ENCODE data around the gene KERA.

The KERA gene, protein sequence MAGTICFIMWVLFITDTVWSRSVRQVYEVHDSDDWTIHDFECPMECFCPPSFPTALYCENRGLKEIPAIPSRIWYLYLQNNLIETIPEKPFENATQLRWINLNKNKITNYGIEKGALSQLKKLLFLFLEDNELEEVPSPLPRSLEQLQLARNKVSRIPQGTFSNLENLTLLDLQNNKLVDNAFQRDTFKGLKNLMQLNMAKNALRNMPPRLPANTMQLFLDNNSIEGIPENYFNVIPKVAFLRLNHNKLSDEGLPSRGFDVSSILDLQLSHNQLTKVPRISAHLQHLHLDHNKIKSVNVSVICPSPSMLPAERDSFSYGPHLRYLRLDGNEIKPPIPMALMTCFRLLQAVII

GRCh38 chr12:91057368-91058165 lies at the start of gene KERA:
Gene KERA (minus strand): TSS chr12:91058024. CDS start chr12:91056281, 1,743 bp downstream.
- Mint-ChIP-seq H3K36me3 (ENCODE audit: low read depth) (no peaks in the 10 kb centered on the region), H3K9me3 (no peaks in the 10 kb centered on the region), H3K27ac (no peak within 1 kb of the TSS), H3K27me3 (no peaks in the 10 kb centered on the region), H3K4me1 (ENCODE audit: low read depth) (no peaks in the 10 kb centered on the region), H3K4me3 (no peak within 1 kb of the TSS)
- DNase-seq, result no peak

DNA sequence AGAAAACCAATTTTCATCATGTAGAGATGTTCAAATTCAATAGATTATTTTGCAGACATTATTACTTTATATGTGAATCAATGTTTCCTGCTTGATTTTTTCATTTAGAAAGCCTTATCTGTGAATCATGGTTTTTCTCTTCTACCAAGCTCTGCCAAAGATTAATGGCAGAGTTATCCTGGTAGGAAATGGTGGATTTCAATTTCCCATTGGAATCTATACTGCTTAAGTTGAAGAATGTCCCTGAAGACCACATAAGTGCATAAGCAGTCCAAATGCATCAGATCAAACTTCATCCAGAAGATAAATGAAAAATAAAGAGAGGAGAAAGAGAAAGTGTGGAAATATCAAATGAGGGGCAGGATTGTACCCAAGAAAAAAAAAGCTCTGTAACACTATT lies 48.5 kb upstream of the KERA start:
- Mint-ChIP-seq H3K36me3 (ENCODE audit: low read depth) (no peaks in the 10 kb centered on the region), H3K4me3 (no peak overlapping the region), H3K4me1 (ENCODE audit: low read depth) (no peaks in the 10 kb centered on the region), H3K27me3 (peaks cover 11% of the 10 kb centered on the region), H3K27ac (no peak overlapping the region), H3K9me3 (no peaks in the 10 kb centered on the region)
- no peak for DNase-seq

DNA sequence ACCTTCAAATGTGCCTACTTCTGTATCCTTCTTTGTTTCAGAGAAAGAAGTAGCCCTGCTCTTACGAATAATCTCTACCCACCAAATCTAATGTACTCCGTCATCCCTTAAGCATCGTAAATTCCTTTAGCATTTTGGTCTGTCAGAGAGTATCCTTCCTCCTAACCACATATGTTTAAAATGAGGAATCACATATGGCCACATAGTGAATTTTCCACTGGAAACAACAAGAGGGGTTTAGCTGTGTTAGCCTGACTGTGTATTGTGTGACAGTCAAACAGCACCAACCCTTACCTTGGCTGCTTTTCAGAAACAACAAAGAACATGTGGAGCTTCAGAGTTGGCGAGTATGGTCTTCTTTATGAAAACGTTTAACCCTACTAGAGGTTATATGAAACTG lies 48.0 kb upstream of the KERA start:
- Mint-ChIP-seq H3K4me3 (no peak overlapping the region), H3K4me1 (ENCODE audit: low read depth) (no peaks in the 10 kb centered on the region), H3K9me3 (no peaks in the 10 kb centered on the region), H3K27me3 (peaks cover 11% of the 10 kb centered on the region), H3K27ac (no peak overlapping the region), H3K36me3 (ENCODE audit: low read depth) (no peaks in the 10 kb centered on the region)
- no peak for DNase-seq

GRCh38 chr12:91104812-91105466 lies 47.1 kb upstream of the KERA start:
- no peaks in the 10 kb centered on the region for H3K36me3 Mint-ChIP-seq (ENCODE audit: low read depth)
- DNase-seq, result no peak
- no peak overlapping the region for H3K4me3 Mint-ChIP-seq
- peaks cover 11% of the 10 kb centered on the region for H3K27me3 Mint-ChIP-seq
- no peaks in the 10 kb centered on the region for H3K9me3 Mint-ChIP-seq
- H3K4me1 Mint-ChIP-seq (ENCODE audit: low read depth), result no peaks in the 10 kb centered on the region
- H3K27ac Mint-ChIP-seq, result no peak overlapping the region

DNA sequence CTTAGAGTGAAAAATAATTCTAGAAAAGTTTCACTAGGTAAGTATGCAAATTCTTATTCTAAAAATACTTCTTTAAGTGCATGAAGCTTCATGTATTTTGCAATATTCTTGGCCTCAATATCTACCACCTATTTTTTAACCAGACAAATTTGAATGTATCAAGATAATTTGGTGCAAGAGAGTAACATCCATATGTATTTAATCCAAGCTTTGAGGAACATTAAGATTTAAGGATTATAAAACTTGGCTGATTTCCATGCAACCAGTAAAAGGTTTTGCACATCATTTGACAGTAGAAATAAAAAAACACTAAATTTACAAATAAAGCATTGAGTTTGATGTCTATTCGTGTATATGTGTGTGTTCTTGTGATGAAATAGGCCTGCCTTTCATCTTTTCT lies 45.8 kb upstream of the KERA start:
- no peak for DNase-seq
- H3K36me3 Mint-ChIP-seq (ENCODE audit: low read depth), result no peaks in the 10 kb centered on the region
- H3K27me3 Mint-ChIP-seq, result peaks cover 7% of the 10 kb centered on the region
- H3K4me1 Mint-ChIP-seq (ENCODE audit: low read depth), result no peaks in the 10 kb centered on the region
- H3K9me3 Mint-ChIP-seq, result no peaks in the 10 kb centered on the region
- no peak overlapping the region for H3K27ac Mint-ChIP-seq
- H3K4me3 Mint-ChIP-seq, result no peak overlapping the region

DNA sequence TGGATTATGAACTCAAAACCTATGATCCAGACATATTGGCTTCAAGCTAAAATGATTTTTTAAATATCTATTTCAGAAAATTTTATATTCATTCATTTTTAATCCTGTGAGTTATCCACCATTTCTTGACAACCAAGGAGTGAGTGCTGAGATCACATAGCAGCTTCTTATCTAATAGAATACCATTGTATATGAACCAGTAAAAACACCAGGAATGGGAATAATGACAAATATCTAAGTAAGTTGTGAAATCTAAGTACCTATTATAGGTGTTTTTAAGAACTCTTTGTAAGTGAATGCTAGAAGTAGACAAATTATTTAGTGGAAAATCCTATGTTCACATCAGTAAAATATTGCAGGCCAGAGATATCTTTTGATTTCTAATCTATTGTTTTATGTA lies 45.3 kb upstream of the KERA start:
- Mint-ChIP-seq H3K27me3 (peaks cover 6% of the 10 kb centered on the region), H3K27ac (no peak overlapping the region), H3K36me3 (ENCODE audit: low read depth) (no peaks in the 10 kb centered on the region), H3K9me3 (no peaks in the 10 kb centered on the region), H3K4me1 (ENCODE audit: low read depth) (no peaks in the 10 kb centered on the region), H3K4me3 (no peak overlapping the region)
- DNase-seq, result no peak

DNA sequence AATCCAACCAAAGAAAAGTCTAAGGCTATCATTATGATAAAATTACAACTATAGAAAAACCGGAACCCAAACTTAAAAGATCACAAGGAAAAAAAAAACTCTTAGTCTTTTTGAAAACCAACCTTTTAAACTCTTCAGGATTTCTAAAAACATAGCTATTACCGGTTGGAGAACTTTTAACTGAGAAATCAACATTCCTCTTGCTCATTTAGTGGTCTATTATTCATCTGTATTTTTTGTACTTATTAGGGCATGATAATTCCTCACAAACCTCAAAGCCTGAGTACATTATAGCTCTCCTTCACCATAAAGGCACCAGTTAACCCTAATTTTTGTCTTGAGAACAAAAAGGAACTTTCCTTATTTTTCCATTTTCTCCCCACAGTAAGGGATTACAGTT lies 43.1 kb upstream of the KERA start:
- no peak overlapping the region for H3K27ac Mint-ChIP-seq
- no peak overlapping the region for H3K4me3 Mint-ChIP-seq
- no peak for DNase-seq
- no peaks in the 10 kb centered on the region for H3K27me3 Mint-ChIP-seq
- H3K9me3 Mint-ChIP-seq, result no peaks in the 10 kb centered on the region
- no peaks in the 10 kb centered on the region for H3K4me1 Mint-ChIP-seq (ENCODE audit: low read depth)
- H3K36me3 Mint-ChIP-seq (ENCODE audit: low read depth), result no peaks in the 10 kb centered on the region

GRCh38 chr12:91099836-91100235 lies 42.0 kb upstream of the KERA start:
- H3K27ac Mint-ChIP-seq, result no peak overlapping the region
- H3K4me1 Mint-ChIP-seq (ENCODE audit: low read depth), result no peaks in the 10 kb centered on the region
- H3K36me3 Mint-ChIP-seq (ENCODE audit: low read depth), result no peaks in the 10 kb centered on the region
- no peak overlapping the region for H3K4me3 Mint-ChIP-seq
- no peaks in the 10 kb centered on the region for H3K9me3 Mint-ChIP-seq
- peaks cover 2% of the 10 kb centered on the region for H3K27me3 Mint-ChIP-seq
- no peak for DNase-seq

- Mint-ChIP-seq H3K36me3 (ENCODE audit: low read depth) (no peaks in the 10 kb centered on the region), H3K27ac (no peak overlapping the region), H3K4me3 (no peak overlapping the region), H3K9me3 (no peaks in the 10 kb centered on the region), H3K27me3 (peaks cover 5% of the 10 kb centered on the region), H3K4me1 (ENCODE audit: low read depth) (no peaks in the 10 kb centered on the region)
- DNase-seq, result no peak
Measured at GRCh38 chr12:91099341-91099740, 41.5 kb upstream of the KERA start.

DNA sequence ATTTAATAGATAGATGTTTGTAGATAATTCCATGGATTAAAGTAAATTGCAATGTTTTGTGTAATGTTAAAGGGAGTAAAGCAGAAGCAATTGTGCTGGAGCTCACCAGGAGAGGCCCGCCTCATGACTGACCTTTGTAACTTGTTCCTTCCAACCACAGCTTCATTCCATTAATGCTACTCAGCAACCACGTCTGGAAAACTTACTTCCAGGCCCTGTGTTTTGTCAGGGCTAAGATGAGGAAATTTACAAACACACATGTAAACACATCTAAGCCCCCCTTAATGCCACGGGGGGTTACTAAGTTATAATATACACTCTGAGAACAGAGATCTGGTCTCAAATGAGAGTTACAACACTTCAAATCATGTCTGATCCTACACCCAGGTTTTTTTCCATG lies 41.1 kb upstream of the KERA start:
- no peak overlapping the region for H3K27ac Mint-ChIP-seq
- no peak for DNase-seq
- no peaks in the 10 kb centered on the region for H3K9me3 Mint-ChIP-seq
- H3K4me1 Mint-ChIP-seq (ENCODE audit: low read depth), result no peaks in the 10 kb centered on the region
- no peaks in the 10 kb centered on the region for H3K36me3 Mint-ChIP-seq (ENCODE audit: low read depth)
- H3K27me3 Mint-ChIP-seq, result peaks cover 8% of the 10 kb centered on the region
- H3K4me3 Mint-ChIP-seq, result no peak overlapping the region

DNA sequence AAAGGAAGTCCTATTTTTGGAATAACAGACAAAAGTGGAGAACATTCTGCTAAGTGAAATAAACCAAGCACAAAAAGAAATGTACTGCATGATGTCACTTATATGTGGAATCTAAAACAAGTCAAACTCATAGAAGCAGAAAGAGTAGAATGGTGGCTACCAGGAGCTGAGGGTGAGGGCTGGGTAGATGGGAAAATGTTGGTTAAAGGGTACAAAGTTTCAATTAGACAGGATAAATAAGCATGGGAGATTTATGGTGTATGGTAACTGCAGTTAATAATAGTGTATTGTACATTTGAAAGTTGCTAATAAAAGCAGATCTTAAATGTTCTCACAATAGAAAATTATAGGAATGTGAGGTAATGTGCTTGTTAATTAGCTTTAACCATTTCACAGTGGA lies 40.6 kb upstream of the KERA start:
- Mint-ChIP-seq H3K36me3 (ENCODE audit: low read depth) (no peaks in the 10 kb centered on the region), H3K27me3 (peaks cover 8% of the 10 kb centered on the region), H3K4me1 (ENCODE audit: low read depth) (no peaks in the 10 kb centered on the region), H3K9me3 (no peaks in the 10 kb centered on the region), H3K4me3 (no peak overlapping the region), H3K27ac (no peak overlapping the region)
- no peak for DNase-seq

- H3K4me1 Mint-ChIP-seq (ENCODE audit: low read depth), result no peaks in the 10 kb centered on the region
- H3K9me3 Mint-ChIP-seq, result peaks cover 5% of the 10 kb centered on the region
- H3K27me3 Mint-ChIP-seq, result peaks cover 8% of the 10 kb centered on the region
- no peak overlapping the region for H3K27ac Mint-ChIP-seq
- no peak for DNase-seq
- H3K4me3 Mint-ChIP-seq, result no peak overlapping the region
- H3K36me3 Mint-ChIP-seq (ENCODE audit: low read depth), result no peaks in the 10 kb centered on the region
Measured at GRCh38 chr12:91094957-91095356, 37.1 kb upstream of the KERA start.

DNA sequence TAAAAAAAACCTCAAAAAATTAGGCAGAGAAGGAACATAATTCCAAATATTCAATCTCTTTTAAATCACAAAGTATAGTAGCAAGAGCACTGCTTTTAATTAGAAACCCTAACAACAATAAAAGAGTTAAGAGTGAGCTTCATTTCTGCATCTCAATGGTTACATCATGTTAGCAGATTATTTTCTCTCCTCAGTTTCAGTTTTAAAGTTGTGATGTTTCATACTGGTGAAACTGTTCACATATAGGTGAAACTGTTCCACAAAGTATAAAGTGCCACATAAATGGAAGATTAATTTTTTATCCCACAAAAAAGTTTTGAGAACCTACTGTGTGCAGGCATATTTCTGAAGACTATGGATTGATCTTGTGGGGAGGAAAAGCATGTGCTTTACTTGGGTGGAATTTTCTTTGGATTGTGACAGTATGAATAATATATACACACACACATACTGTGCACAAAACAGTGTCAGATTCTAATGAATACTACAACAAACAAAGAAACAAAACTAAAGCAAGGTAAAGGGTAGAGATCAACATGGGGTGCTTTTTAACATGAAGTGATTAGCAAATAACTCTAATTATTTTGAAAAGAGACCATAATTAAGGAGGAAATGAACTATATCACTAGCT lies 36.3 kb upstream of the KERA start:
- Mint-ChIP-seq H3K9me3 (peaks cover 12% of the 10 kb centered on the region), H3K27me3 (peaks cover 8% of the 10 kb centered on the region), H3K4me3 (no peak overlapping the region), H3K36me3 (ENCODE audit: low read depth) (no peaks in the 10 kb centered on the region), H3K4me1 (ENCODE audit: low read depth) (no peaks in the 10 kb centered on the region), H3K27ac (no peak overlapping the region)
- no peak for DNase-seq

DNA sequence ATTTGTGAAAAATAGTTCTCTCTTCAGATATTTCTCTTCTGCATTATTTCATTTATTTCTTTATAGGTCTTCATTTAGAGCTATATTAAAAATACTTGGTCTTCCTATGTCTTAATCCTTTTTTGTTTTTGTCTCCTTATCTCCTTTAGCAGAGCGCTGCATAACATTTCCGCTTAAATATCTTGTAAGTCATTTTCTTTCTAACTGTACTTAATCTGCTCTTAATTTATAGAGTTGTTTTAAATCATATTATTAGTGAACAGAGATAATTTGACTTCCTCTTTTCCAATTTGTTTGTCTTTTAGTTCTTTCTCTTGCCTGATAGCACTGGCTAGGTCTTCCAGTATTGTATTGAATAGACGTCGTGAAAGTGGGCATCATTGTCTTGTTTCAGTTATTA lies 35.5 kb upstream of the KERA start:
- peaks cover 16% of the 10 kb centered on the region for H3K9me3 Mint-ChIP-seq
- no peak for DNase-seq
- H3K27me3 Mint-ChIP-seq, result peaks cover 8% of the 10 kb centered on the region
- H3K4me1 Mint-ChIP-seq (ENCODE audit: low read depth), result no peaks in the 10 kb centered on the region
- H3K36me3 Mint-ChIP-seq (ENCODE audit: low read depth), result no peaks in the 10 kb centered on the region
- no peak overlapping the region for H3K27ac Mint-ChIP-seq
- no peak overlapping the region for H3K4me3 Mint-ChIP-seq

Data from activated T-cell treated with anti-CD3 and anti-CD28 coated beads, Interleukin-2, amount 50 U/mL, for 24 hours (primary cell).